GM19467 (cell line): ENCODE data around the gene RAP1GAP2.
"Not testable (repeated sequence)": the region's sequence is repeated elsewhere in the genome, so short reads cannot be mapped to it uniquely, and the experiment has no call there.

Source experiments
- ATAC-seq: cut with Tn5 transposase; IDR thresholded peaks from one replicate; pipeline ENCODE4 v1.9.1; 2021; ENCODE audit warnings: mild to moderate bottlenecking, moderate library complexity; ENCODE audit not compliant: unreplicated experiment

The RAP1GAP2 gene

DNA sequence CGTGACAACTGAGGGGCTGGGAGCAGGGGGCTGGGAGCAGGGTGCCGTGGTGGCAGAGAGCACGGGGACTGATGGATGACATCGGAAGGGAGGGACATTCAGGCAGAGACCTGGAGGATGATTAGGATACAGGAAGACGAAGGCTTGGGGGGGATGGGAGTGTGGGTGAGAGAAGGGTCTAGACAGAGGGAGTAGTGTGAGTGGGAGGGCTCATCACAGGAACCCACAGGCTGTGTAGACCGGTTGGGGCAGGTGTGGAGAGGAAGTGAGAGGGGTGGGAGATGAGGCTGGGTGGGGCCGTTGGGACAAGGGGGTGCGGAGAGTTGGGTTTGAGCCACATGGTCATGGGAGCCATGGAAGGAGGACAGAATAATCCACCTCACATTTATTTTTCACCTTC, 83.8 kb downstream of the RAP1GAP2 start:
- no peak for ATAC-seq

DNA sequence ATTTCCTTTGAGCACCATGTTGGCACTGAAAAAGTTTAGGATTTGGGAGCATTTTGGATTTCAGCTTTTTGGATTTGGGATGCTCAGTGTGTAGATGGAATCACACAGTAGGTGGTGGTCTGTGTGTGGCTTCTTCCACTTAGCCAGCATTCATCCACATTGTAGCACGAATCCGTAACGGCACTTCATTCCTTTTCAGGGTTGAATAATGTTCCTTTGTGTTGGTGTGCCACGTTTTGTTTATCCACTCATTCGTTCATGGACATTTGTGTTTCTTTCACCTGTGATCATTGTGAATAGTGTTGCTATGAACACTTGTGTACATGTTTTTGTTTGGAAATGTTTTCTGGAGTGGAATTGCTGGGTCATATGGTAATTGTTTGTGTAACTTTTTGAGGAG, 85.1 kb downstream of the RAP1GAP2 start:
- no peak for ATAC-seq

DNA sequence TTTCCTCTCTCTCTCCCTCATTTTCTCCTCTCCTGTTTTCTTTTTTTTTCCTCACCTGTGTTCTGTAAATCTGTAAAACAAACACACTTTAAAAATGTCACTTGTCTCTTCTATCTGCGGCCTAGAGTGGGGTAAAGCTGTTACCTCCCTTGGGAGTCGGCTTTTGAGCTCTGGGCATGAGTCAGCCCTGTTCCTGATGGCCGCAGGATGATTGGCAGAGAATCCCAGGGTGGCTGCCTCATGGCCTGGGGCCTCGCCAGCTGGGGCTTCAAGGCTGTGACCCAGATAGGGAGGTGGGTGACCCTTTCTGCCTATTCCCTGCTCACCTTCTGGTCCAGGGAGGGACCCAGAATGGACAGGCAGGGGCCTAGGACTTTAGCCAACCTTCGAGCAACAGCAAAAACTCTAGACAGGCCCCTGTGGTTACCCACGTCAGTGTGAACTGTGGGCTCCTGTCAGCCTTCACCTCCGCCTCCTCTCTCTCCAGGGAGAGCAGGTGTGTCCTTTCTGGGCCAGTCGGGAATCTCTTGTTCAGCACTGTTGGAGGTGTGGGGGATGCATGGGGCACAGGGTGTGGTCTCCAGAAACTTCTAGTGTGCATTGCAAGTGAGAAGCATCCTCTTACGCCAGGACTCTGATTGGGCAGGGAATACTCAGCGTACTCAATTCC, 87.4 kb downstream of the RAP1GAP2 start:
- ATAC-seq: no peak

DNA sequence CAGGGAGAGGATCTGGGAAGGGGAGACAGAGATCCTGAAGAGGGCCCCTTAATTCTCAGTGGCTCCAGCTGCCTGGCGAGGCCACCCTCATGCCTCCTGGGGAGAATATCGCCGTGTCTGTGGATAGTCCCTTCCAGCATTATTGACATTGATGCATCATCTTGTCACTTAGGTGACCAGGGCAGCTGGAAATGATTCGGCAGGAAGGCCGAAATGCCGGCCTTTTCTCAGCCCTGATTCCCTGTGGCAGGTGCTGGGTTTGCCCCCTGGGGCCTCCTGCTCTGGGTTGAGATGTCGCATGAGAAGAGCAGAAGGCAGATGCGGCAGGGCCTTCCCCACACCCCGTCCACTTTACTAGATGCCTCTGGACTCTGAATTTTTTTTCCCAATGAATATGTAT, 89.5 kb downstream of the RAP1GAP2 start:
- no peak for ATAC-seq

DNA sequence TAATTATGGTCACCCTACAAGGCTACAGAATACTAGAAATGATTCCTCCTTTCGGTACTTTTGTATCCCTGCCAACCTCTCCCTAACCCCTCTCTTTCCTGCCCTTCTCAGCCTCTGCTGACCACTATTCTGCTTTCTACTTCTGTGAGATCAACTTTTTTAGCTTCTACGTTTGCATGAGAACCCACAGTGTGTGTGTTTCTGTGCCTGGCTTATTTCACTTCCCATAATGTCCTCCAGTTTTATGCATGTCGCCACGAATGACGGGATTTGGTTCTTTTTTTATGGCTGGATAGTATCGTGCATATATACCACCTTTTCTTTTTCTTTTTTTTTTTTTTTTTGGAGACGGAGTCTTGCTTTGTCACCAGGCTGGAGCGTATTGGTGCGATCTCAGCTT, 92.1 kb downstream of the RAP1GAP2 start:
- no peak for ATAC-seq

DNA sequence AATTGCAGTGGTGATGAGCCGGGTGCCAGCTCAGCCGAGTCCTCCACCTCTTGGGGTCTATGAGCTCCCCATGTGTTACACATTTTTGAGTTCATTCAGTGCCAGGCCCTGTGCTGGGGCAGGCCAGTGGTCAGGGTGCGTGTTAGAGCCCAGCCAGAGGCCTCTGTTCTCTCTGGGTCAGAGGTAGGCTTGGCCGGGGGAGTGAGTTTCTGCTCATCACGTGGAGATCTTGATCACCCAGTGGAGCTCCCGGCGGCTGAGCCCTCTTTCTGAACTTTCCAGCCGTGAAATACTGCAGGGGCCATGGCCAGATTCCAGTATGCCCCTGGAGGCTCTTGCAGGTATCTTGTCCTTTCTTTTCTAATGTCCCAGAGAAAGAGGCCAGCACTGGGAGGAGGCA, 93.0 kb downstream of the RAP1GAP2 start:
- no peak for ATAC-seq

DNA sequence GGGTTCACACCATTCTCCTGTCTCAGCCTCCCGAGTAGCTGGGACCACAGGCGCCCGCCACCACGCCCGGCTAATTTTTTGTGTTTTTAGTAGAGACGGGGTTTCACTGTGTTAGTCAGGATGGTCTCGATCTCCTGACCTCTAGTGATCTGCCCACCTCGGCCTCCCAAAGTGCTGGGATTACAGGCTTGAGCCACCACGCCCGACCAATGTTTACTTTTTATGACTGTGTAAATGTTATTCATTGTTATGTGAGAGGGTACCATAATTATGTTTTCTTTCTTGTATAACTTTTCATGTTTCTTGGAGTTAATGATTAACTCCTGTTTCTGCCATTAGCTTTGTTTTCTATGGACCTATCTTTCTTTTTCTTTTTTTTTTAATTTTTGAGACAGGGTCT, 94.5 kb downstream of the RAP1GAP2 start:
- not testable (repeated sequence) for ATAC-seq

DNA sequence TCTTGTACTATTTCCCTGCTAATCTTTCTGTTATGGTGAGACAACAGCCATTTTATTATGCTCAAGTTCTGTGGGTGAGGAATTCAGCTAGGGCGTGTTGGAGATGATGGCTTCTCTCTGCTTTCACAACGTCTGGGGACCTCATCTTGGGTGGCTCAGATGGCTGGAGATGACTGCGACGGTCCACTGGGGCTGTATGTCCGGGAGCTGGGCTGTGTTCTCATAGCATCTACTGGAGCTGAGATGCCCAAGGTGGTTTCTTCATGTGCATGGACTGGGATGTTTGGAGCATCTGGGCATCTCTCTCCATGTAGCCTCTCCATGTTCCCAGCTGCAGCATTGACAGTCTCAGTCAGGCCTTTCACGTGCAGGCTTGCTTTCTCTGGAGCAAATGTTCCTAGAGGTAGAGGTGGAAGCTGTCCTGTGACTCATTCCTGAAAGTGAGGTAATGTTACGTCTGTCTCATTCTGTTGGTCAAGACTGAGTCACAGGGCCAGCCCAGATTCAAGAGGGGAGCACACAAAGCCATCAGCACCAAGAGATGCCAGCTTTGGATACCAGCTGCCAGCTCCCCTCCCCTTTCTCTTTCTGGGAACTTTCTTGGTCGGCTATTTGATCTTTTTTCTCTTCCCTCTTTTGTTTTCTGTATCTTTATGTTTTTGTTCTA, 96.2 kb downstream of the RAP1GAP2 start:
- ATAC-seq: no peak

DNA sequence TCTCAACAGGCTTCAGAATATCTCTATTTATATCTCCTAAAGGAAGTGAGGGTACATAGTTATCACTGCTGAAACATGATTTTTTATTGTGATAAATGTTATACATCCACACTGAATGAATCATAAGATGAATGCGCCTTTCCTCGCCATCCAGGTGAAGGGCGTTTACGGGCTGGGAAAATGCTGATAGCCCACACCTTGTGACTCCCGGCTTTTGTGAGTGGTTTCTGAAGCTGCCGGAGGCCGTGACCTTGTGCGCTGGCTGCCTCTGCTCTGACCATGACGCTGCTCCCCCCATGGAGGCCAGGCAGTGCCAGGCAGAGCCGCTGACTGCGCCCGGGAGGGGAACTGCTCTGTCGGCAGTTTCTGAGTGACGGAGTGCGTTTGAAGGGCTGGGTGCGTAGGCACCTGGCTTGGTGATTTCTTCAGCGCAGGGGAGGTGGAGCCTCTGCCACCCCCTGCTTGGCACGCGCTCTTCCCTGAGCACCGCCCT, 97.2 kb downstream of the RAP1GAP2 start:
- no peak for ATAC-seq

DNA sequence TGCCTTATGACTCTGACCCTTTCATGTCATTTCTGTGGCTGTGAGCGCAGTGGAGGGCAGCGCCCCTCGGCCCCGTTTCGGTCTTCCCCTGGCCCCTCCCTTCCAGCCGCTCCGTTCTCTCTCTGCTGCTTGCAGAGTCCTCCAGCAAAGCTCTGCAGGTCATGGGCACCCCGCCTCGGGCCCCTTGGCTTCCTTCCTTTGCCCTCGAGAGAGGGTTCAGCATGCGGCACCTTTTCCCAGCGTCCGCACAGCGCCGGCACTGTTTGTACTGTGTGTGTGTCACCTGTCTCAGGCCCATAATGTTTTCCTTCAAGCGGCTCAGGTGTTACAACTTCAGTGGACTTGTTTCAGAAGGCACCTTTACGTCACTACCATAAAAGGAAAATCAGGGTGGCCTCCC, 98.5 kb downstream of the RAP1GAP2 start:
- no peak for ATAC-seq

DNA sequence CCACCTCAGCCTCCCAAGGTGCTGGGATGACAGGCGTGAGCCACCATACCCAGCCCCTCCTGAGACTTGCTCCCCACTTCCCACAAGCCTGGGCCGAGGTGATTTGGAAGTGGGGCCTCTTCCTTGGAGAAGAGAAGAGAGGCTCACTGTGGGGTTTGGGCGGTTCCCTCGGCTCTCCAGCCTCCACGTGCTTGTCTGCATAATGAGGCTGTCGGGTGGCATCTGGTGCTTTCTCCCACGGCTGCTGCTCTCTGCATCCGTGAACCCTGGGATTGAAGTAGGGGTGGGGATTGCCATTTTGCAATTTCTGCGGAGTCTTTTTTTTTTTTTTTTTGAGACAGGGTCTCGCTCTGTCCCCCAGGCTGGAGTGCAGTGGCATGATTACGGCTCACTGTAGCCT, 101.4 kb downstream of the RAP1GAP2 start:
- ATAC-seq: no peak

DNA sequence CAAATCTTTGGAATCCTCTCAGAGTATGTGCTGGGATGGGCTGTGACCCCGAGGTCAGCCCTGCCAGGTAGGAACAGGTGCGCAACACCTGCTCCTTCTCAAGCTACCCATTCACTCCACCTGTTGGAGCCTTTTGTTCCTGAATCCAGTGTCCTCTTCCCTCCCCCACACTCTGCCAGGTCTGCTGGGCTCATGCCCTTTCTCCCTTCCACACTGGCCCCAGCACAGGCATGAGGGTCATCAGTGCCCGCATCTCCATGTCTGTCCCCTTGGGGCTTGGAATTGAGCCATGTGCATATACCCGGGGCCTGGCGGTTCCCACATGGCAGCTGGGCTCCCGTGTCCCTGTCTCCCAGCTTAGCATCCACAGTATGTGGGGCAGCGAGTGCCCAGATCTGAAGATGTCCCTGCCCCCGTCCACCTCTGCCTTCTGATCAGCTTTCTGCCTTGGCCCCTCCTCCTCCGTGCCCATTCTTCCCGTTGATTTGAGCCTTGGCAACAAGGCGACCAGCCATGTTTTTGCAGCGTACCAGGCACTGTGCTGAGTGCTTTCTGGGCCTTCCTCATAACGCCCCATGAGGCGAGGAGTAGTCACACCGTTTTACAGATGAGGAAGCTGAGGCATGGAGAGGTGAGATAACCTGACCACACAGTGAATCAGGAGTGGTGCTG, 102.2 kb downstream of the RAP1GAP2 start:
- ATAC-seq: no peak

DNA sequence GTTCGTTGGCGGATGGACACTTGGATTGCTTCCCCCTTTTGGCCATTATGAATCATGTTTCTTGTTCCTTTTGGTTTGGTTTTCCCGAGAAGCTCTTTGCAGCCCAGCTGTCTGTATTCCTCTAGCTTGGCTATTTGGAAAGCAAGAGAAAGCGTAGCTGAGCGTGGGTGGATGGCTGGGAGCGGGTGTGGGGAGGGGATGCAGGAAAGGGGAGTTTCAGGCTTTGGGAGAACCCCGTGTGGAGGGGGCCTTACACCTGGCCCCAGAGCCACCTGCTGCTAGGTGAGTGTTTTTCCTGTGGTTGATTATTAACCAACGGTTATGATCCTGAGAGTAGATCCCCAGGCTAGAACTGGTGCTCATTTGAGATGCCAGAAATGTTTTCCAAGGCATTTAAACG, 103.7 kb downstream of the RAP1GAP2 start:
- ATAC-seq: no peak

DNA sequence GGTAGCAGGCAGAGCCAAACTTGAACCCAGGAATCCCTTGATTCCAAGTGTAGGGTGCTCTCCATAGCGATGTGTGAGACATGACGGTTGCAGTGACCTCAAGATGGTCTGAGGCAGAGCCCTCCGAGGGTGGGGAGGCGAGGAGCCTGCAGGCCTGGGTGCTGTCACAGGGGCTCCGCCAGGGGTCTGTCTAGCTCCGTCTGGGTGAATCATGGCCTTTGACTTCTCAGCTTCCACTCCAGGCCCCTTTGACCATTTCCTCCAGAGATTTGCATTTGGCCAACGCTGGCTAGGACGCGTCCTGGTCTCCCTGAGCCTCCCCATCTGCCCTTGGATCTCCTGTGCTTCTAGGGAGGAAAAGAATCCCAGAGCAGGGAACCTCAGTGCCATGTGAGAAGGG, 104.6 kb downstream of the RAP1GAP2 start:
- ATAC-seq: no peak

DNA sequence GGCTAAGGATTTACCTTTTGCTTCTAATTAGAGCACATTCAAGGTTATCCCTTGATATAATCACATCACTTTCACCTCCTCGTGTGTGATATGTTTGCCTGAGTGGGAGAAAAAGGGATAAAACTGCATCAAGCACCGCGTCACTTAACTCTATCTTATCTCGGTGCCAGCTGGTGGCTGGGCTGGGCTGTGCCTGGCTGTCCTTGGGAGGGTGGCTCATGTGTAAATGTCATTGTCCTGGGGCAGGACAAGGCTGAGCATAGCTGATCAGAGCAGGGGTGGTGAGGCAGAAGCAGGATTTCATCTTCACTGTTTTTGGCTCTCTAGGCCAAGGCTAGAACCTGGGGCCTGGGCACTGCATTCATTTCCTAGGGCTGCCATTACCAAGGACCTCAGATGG, 105.3 kb downstream of the RAP1GAP2 start:
- no peak for ATAC-seq

DNA sequence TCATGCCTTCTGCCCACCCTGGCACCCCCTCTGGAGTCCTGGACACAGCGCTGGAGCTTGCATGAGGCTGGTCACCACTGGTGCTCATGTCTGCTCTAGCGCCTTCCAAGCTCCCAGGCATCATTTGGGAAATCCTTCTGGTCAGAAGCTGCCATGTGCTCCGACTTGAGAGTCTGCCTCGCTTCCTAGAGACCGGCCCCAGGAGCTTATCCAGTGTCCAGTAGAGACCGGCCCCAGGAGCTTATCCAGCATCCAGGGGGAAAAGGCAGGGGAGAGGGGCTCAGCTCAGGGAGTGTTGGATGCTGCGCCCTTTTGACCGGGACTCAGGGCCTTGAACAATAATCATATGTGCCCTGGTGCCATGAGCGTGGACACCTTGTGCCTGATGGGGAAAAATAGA, 106.3 kb downstream of the RAP1GAP2 start:
- ATAC-seq: no peak

DNA sequence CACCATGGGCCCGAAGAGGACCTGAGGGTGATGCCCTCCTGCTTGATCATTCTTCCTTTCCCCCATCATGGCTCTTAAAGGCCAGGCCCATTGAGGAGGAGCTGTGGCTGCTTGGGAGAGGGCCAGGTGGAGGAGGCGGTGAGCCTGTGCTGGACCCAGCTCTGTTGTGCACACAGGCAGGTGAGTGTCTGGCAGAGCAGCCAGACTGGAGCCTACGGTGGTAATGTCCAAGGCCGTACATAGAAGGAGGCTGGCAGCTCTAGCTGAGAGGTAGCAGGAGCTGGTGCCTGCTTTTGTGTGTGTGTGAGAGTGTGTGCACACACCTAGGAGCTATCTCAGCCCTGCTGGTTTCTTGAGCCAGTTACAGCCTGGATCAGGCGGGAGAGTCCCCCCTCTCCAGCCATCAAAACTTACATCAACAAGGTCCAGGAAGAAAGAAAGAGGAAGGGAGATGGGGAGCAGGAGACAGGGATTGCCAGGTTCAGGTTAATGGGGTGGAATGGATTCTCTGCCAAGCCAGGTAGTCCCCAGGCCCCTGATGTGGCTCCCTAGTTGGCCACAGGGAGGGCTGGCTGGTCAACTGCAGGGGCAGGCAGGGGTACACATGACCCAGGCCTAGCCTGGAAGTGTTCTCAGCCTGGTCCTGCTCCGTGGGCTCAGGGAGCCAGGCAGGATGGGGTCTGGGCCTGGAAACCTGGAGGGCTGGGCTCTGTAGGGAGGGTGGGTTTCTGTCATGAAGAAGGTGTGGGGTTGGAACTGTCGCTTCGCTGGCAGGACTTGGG, 107.1 kb downstream of the RAP1GAP2 start:
- ATAC-seq: no peak

DNA sequence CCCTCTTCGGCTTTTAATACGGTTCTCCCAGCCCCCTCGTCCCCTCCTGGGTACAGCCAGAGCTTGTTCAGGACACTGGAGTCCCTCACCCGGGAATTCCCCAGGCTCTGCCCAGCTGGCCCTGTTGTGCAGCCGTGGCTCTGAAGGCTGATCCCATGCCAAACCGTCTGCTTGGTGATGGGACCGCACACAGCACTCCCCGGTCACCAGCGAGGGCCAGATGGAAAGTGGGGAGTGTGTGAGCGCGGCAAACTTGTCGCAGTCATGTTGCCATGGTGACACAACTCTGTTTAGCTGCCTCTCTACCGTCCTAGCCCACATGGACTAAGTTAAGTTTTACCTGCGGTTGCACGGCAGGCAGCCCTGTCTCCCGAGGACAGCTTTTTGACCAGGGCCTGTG, 107.9 kb downstream of the RAP1GAP2 start:
- ATAC-seq: no peak

DNA sequence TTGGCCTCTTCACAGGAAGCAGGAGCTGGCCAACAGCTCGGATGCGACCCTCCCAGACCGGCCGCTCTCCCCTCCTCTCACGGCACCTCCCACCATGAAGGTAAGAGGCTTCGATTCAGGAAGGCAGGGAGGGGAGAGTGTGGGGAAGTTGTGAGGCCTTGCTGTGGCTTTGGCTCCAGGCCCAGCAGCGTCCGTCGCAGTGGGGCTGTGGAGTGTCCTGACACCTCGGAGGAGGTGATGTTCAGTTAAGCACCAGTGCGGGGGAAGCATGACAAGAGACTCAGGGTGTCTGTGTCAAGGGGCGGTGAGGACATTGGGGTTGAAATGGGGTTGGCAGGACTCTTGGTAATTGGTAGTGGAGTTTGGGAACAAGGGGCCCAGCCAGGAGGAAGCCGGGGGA, 109.0 kb downstream of the RAP1GAP2 start:
- no peak for ATAC-seq

DNA sequence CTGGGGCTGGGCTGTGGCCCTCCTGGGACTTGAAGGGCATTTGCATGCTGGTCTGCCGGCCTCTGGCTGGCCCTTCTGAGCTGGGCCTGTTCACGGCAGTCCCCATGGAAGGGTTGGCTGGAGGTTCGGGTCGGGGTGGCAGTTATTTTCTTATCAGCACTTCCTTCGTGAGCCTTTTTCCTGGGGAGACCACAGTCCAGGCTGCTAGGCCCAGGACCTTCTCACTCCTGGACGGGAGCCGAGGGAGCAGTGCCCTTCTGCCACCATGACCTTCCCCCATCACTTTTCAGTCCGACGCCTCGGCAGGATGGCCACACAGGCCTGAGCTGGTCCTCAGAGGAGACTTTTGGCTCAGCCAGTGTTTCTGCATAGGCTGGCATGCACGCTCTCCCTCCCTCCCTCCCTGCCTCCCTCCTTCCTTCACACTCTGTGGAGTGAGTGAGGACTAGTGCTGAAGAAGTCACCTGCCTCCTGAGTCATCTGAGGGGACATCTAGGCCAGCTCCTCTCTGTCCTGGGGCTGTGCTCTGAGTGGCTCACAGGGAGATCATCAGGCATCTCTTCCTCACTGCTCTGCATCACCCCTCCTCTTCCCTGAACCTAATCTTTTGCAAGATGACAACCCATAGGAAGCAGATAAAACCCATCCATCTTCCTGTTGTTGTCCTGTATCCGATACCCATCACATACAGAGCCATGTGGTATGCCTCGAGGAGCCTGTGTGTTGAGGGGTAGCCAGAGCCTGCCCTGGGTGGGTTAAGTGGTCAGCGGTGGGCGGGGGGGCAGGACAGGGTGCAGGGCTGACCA, 109.7 kb downstream of the RAP1GAP2 start:
- ATAC-seq: no peak

DNA sequence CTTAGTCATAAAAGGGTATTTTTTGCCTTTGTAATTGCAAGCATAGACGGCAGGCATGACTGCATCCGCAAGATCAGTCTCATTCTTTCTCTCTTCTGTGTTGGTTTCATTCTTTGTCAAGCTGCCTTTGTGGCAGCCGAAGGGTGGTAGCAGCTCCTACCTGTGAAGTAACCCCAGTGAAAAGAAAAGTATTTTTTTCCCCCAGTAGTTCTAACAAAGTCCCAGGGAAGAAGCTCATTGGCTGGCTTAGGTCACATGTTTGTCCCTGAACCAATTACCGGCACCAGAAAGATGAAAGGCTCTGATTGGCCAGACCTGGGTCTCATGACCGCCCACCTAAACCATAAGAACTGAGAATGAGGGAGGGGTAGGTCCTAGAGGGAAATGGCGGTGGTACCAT, 110.7 kb downstream of the RAP1GAP2 start:
- no peak for ATAC-seq
